HEK293 (cell line): ENCODE measurements around the gene ARL14EPL.

ENCODE experiments used
- CTCF ChIA-PET: fragments of 350-600 bp; formaldehyde crosslinking; extraction: SDS; loops from one replicate; lab custom pipeline; 2021; ENCODE audit warnings: antibody characterized with exemption; lab: Yijun Ruan, JAX
- POLR2A ChIA-PET: fragments of 300-600 bp; formaldehyde crosslinking; extraction: SDS; loops from one replicate; lab custom pipeline; 2020; ENCODE audit warnings: antibody characterized with exemption, inconsistent platforms; lab: Yijun Ruan, JAX
- H3K27ac ChIP-seq: fragments of 200-500 bp; sonication (Bioruptor generic); 2 replicates; pipeline ENCODE4 v1.5.1; 2014; ENCODE audit warnings: low read depth, low read length, control low read depth, inconsistent platforms; ENCODE audit errors: extremely low read depth
- H3K36me3 ChIP-seq, 2 experiments: fragments of 200-500 bp in 1 of 2; sonication (Bioruptor generic) in 1 of 2; 1 replicate in 1 of 2; 2 replicates in 1 of 2; pipeline ENCODE4 v1.5.1; 2014 to 2017; ENCODE audit warnings: inconsistent platforms in 2 of 2, low read length in 2 of 2; ENCODE audit not compliant: control insufficient read depth in 2 of 2, insufficient read depth in 1 of 2
- H3K4me1 ChIP-seq: fragments of 200-500 bp; sonication (Bioruptor generic); 2 replicates; pipeline ENCODE4 v1.5.1; 2014; ENCODE audit warnings: mild to moderate bottlenecking, low read length, inconsistent platforms; ENCODE audit not compliant: control insufficient read depth, insufficient read depth
- H3K4me3 ChIP-seq: 2 replicates; pipeline ENCODE4 v1.5.1; 2011; ENCODE audit warnings: low read depth, mild to moderate bottlenecking, control low read depth, low read length, moderate library complexity
- H3K9me3 ChIP-seq: fragments of 200-500 bp; sonication (Bioruptor generic); 2 replicates; pipeline ENCODE4 v1.5.1; 2014; ENCODE audit warnings: low read depth, low read length, inconsistent platforms; ENCODE audit not compliant: control insufficient read depth, insufficient read depth
- GFI1B ChIP-seq: fragments of 450-650 bp; formaldehyde crosslinking; IDR thresholded peaks from 2 replicates; pipeline ENCODE4 v1.5.1; 2016; ENCODE audit warnings: missing biosample characterization, missing genetic modification characterization
- KLF17 ChIP-seq: fragments of 450-650 bp; formaldehyde crosslinking; IDR thresholded peaks from 2 replicates; pipeline ENCODE4 v1.5.1; 2016; ENCODE audit warnings: missing biosample characterization, missing genetic modification characterization
- ZBTB17 ChIP-seq: fragments of 450-650 bp; formaldehyde crosslinking; IDR thresholded peaks from 2 replicates; pipeline ENCODE4 v1.5.1; 2016; ENCODE audit warnings: missing biosample characterization, missing genetic modification characterization
- ZEB2 ChIP-seq: fragments of 450-650 bp; formaldehyde crosslinking; IDR thresholded peaks from 2 replicates; pipeline ENCODE4 v1.5.1; 2016; ENCODE audit warnings: missing biosample characterization, missing genetic modification characterization
- ZNF16 ChIP-seq: fragments of 450-650 bp; formaldehyde crosslinking; IDR thresholded peaks from 2 replicates; pipeline ENCODE4 v1.5.1; 2016; ENCODE audit warnings: low read depth, missing biosample characterization, missing genetic modification characterization
- ZNF184 ChIP-seq: fragments of 450-650 bp; IDR thresholded peaks from 2 replicates; pipeline ENCODE4 v1.5.1; 2018; ENCODE audit warnings: missing biosample characterization, mild to moderate bottlenecking, missing genetic modification characterization
- ZNF211 ChIP-seq: fragments of 450-650 bp; formaldehyde crosslinking; IDR thresholded peaks from 2 replicates; pipeline ENCODE4 v1.5.1; 2016; ENCODE audit warnings: low read depth, missing biosample characterization, missing genetic modification characterization
- ZNF221 ChIP-seq: fragments of 450-650 bp; formaldehyde crosslinking; IDR thresholded peaks from 2 replicates; pipeline ENCODE4 v1.5.1; 2017; ENCODE audit warnings: missing biosample characterization, missing genetic modification characterization, borderline replicate concordance
- ZNF223 ChIP-seq: fragments of 450-650 bp; formaldehyde crosslinking; IDR thresholded peaks from 2 replicates; pipeline ENCODE4 v1.5.1; 2016; ENCODE audit warnings: missing biosample characterization, missing genetic modification characterization
- ZNF239 ChIP-seq: fragments of 450-650 bp; formaldehyde crosslinking; IDR thresholded peaks from 2 replicates; pipeline ENCODE4 v1.5.1; 2016; ENCODE audit warnings: missing biosample characterization, missing genetic modification characterization
- ZNF354C ChIP-seq: fragments of 450-650 bp; formaldehyde crosslinking; IDR thresholded peaks from 2 replicates; pipeline ENCODE4 v1.5.1; 2016; ENCODE audit warnings: missing biosample characterization, missing genetic modification characterization, low read depth, borderline replicate concordance
- ZNF488 ChIP-seq: fragments of 450-650 bp; formaldehyde crosslinking; IDR thresholded peaks from 2 replicates; pipeline ENCODE4 v1.5.1; 2016; ENCODE audit warnings: missing biosample characterization, missing genetic modification characterization
- ZNF501 ChIP-seq: fragments of 450-650 bp; formaldehyde crosslinking; IDR thresholded peaks from 2 replicates; pipeline ENCODE4 v1.5.1; 2016; ENCODE audit warnings: missing biosample characterization, missing genetic modification characterization
- ZNF518A ChIP-seq: fragments of 450-650 bp; formaldehyde crosslinking; conservative IDR thresholded peaks from 2 replicates; pipeline ENCODE4 v1.5.1; 2016; ENCODE audit warnings: low read depth, missing biosample characterization, missing genetic modification characterization
- ZNF561 ChIP-seq: fragments of 450-650 bp; IDR thresholded peaks from 2 replicates; pipeline ENCODE4 v1.5.1; 2018; ENCODE audit warnings: missing biosample characterization, missing genetic modification characterization, borderline replicate concordance
- ZNF660 ChIP-seq: fragments of 450-650 bp; IDR thresholded peaks from 2 replicates; pipeline ENCODE4 v1.5.1; 2018; ENCODE audit warnings: missing biosample characterization, mild to moderate bottlenecking, missing genetic modification characterization
- ZNF777 ChIP-seq: fragments of 450-650 bp; formaldehyde crosslinking; IDR thresholded peaks from 2 replicates; pipeline ENCODE4 v1.5.1; 2017; ENCODE audit warnings: missing biosample characterization, missing genetic modification characterization, borderline replicate concordance
- TF ChIP-seq, protein P1 (sequence below): fragments of 450-650 bp; IDR thresholded peaks from 2 replicates; pipeline ENCODE4 v1.5.1; 2018; ENCODE audit warnings: missing biosample characterization, mild to moderate bottlenecking, missing genetic modification characterization

Gene ARL14EPL

GRCh38 chr5:115988002-115988401 lies 44.3 kb upstream of the ARL14EPL start (continued):
- no peak for TF ChIP-seq ZNF239 (tag by site-specific recombination)
- TF ChIP-seq, protein P1, sequence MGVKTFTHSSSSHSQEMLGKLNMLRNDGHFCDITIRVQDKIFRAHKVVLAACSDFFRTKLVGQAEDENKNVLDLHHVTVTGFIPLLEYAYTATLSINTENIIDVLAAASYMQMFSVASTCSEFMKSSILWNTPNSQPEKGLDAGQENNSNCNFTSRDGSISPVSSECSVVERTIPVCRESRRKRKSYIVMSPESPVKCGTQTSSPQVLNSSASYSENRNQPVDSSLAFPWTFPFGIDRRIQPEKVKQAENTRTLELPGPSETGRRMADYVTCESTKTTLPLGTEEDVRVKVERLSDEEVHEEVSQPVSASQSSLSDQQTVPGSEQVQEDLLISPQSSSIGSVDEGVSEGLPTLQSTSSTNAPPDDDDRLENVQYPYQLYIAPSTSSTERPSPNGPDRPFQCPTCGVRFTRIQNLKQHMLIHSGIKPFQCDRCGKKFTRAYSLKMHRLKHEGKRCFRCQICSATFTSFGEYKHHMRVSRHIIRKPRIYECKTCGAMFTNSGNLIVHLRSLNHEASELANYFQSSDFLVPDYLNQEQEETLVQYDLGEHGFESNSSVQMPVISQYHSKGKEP (tag by site-specific recombination), result no peak

GRCh38 chr5:115992848-115993350 lies 39.4 kb upstream of the ARL14EPL start:
- POLR2A ChIA-PET, result no interaction called here
- CTCF ChIA-PET, result no interaction called here

More at GRCh38 chr5:115992848-115993350, 39.4 kb upstream of the ARL14EPL start:
- Histone ChIP-seq H3K27ac (no peak overlapping the region), H3K36me3 (no peaks in the 10 kb centered on the region), H3K4me3 (no peak overlapping the region)
- TF ChIP-seq ZNF501 (tag by site-specific recombination) (no peak), GFI1B (tag by site-specific recombination) (no peak), ZNF211 (tag by site-specific recombination) (no peak), ZNF223 (tag by site-specific recombination) (no peak), KLF17 (tag by site-specific recombination) (no peak), ZNF561 (no peak), ZNF488 (tag by site-specific recombination) (no peak), ZEB2 (tag by site-specific recombination) (no peak), ZNF518A (tag by site-specific recombination) (no peak), ZNF16 (tag by site-specific recombination) (no peak), ZNF221 (tag by site-specific recombination) (no peak), ZBTB17 (tag by site-specific recombination) (no peak), ZNF354C (no peak), ZNF660 (no peak), ZNF777 (tag by site-specific recombination) (no peak), ZNF184 (tag by site-specific recombination) (no peak)
- TF ChIP-seq, all 188 proteins: peak for 0
- no peaks in the 10 kb centered on the region for H3K9me3 ChIP-seq
- no peaks in the 10 kb centered on the region for H3K4me1 ChIP-seq
